Kidney (tissue), 14 donors: Measurements from ENCODE around the gene ARHGEF17. TPM values are rescaled to one million over a fixed set of nuclear protein-coding genes. Genes with fewer than 3 reads are reported as not detected.

Experiments used
- DNase-seq, 5 donors: peaks; one replicate each; pipeline ENCODE4 v3.0.0-alpha.2; 2013 to 2020
- FAIRE-seq: peaks from 2 replicates; lab custom pipeline; 2012; peaks lifted over from hg19 to GRCh38; lab: Jason Lieb, UNC
- H3K27ac ChIP-seq, 2 donors: one replicate each; pipeline ENCODE4 v1.7.0; 2013; ENCODE audit warnings: low read depth in 2 of 2, low read length in 2 of 2, inconsistent platforms in 1 of 2
- H3K27me3 ChIP-seq: one replicate; pipeline ENCODE4 v1.7.1; 2013; ENCODE audit warnings: low read length, inconsistent platforms; ENCODE audit not compliant: control insufficient read depth, insufficient read depth
- H3K36me3 ChIP-seq, 3 donors: one replicate each; pipeline versions ENCODE4 v1.7.0 to v1.7.1; 2013; ENCODE audit warnings: low read length in 3 of 3, control low read depth in 1 of 3, inconsistent platforms in 1 of 3; ENCODE audit not compliant: insufficient read depth in 3 of 3, control insufficient read depth in 2 of 3
- H3K4me1 ChIP-seq, 3 donors: one replicate each; pipeline versions ENCODE4 v1.7.0 to v1.7.1; 2013; ENCODE audit warnings: low read length in 3 of 3, inconsistent platforms in 1 of 3, low read depth in 1 of 3; ENCODE audit not compliant: control insufficient read depth in 2 of 3, insufficient read depth in 2 of 3
- H3K4me3 ChIP-seq, 3 donors: one replicate each; pipeline versions ENCODE4 v1.7.0 to v1.8.1; 2013; ENCODE audit warnings: low read length in 3 of 3, control low read depth in 1 of 3, inconsistent platforms in 1 of 3
- H3K9ac ChIP-seq, 3 donors: one replicate each; pipeline versions ENCODE4 v1.7.0 to v1.7.1; 2013; ENCODE audit warnings: low read length in 3 of 3, control low read depth in 1 of 3, inconsistent platforms in 1 of 3
- H3K9me3 ChIP-seq, 3 donors: one replicate each; pipeline versions ENCODE4 v1.7.0 to v1.7.1; 2013; ENCODE audit warnings: low read length in 3 of 3, control low read depth in 1 of 3, inconsistent platforms in 1 of 3; ENCODE audit not compliant: control insufficient read depth in 2 of 3, insufficient read depth in 1 of 3
- CTCF ChIP-seq: IDR thresholded peaks from 3 replicates; pipeline ENCODE4 v1.5.1; 2012; ENCODE audit warnings: mild to moderate bottlenecking, moderate library complexity, borderline replicate concordance; ENCODE audit not compliant: insufficient read depth; ENCODE audit errors: extremely low read depth
- intact Hi-C: fragments of 100-400 bp; cut with DNase I; formaldehyde crosslinking; loops from one replicate; pipeline ENCODE4 v1.11.1; 2022
- polyA plus RNA-seq: library from polyadenylated mRNA; stranded (reverse); fragments of 350-450 nt; fragmentation: Illumina TruSeq; extraction: RNeasy Lipid Tissue Mini Kit (QIAGEN cat#74804); gene quantifications from one replicate; pipeline ENCODE4 v1.2.3, GENCODE V29; 2014; ENCODE audit warnings: low read depth, low replicate concordance; ENCODE audit not compliant: insufficient read depth
- total RNA-seq: library from RNA; stranded (reverse); fragmentation: NEBNext Ultra II Directional; extraction: Animal tissue kit (Norgen Biotek cat#: 25700); gene quantifications from one replicate; pipeline ENCODE4 v1.2.1, GENCODE V29; 2021
- donor health status: control.
- donor health status: control.
- donor health status: control.
- donor health status: control.
- donor health status: control.
- donor health status: DM: yes; HTN: yes; CAD: no.
- donor health status: Normal renal cell carcinoma (clear cell type).

Gene ARHGEF17
- total and polyA plus RNA-seq, 2 donors from 2014 or later = 36.6 to 68.2 TPM

- TF ChIP-seq CTCF = no peak
- peaks cover 0 to 10% (median 0%) of the 10 kb centered on the region in 3 donors for H3K4me1 ChIP-seq
- no peaks in the 10 kb centered on the region for H3K9me3 ChIP-seq
- FAIRE-seq = no peak
- H3K27me3 ChIP-seq = no peaks in the 10 kb centered on the region
- H3K36me3 ChIP-seq = no peaks in the 10 kb centered on the region
- H3K9ac ChIP-seq = peak overlapping the region; percentile 23 to 63 (median 55)
- H3K27ac ChIP-seq = peak overlapping the region; percentile 71 to 78
- peak; percentile 58 to 88 (median 65) for DNase-seq
- H3K4me3 ChIP-seq = peak overlapping the region; percentile 52 to 65 (median 59)
- intact Hi-C loops = no loop called here
Observed at GRCh38 chr11:73376803-73377629, 68.9 kb downstream of the ARHGEF17 start.

GRCh38 chr11:73379189-73379880 lies 71.3 kb downstream of the ARHGEF17 start:
- H3K9ac ChIP-seq = no peak overlapping the region
- DNase-seq = no peak

GRCh38 chr11:73380331-73380730 lies 72.3 kb downstream of the ARHGEF17 start:
- no peak for TF ChIP-seq CTCF
- peaks cover 0 to 22% (median 4%) of the 10 kb centered on the region in 3 donors for H3K4me1 ChIP-seq
- no peaks in the 10 kb centered on the region for H3K27me3 ChIP-seq
- no peak for FAIRE-seq
- no peak overlapping the region for H3K4me3 ChIP-seq
- H3K9me3 ChIP-seq = no peaks in the 10 kb centered on the region
- no peak for DNase-seq
- H3K27ac ChIP-seq = no peak overlapping the region
- H3K9ac ChIP-seq = no peak overlapping the region
- intact Hi-C loops = no loop called here
- no peaks in the 10 kb centered on the region for H3K36me3 ChIP-seq

More at GRCh38 chr11:73379189-73379880, 71.3 kb downstream of the ARHGEF17 start:
- no peak for FAIRE-seq
- Histone ChIP-seq H3K4me1 (peaks cover 0 to 22% (median 4%) of the 10 kb centered on the region in 3 donors), H3K27ac (no peak overlapping the region), H3K4me3 (no peak overlapping the region), H3K9me3 (no peaks in the 10 kb centered on the region), H3K27me3 (no peaks in the 10 kb centered on the region), H3K36me3 (no peaks in the 10 kb centered on the region)
- TF ChIP-seq CTCF = no peak
- intact Hi-C loops = no loop called here
